ENCODE data around the gene HIPK2. TPM values are rescaled to one million over a fixed set of nuclear protein-coding genes. Genes with fewer than 3 reads are reported as not detected.

The HIPK2 gene
- total and polyA plus RNA-seq, 5 experiments from 2014 or later, result 2.1 to 32.9 (median 4.3) TPM

- peak overlapping the region in 2 of 10 donors; percentile 22 to 25 for H3K27ac Mint-ChIP-seq
- no peak for DNase-seq
- peaks cover 39 to 82% (median 72%) of the 10 kb centered on the region in 4 donors for H3K4me1 Mint-ChIP-seq
- no peaks in the 10 kb centered on the region for H3K9me3 Mint-ChIP-seq
- H3K4me3 Mint-ChIP-seq, result no peak overlapping the region
- POLR2A ChIA-PET, result no interaction called here
- H3K36me3 Mint-ChIP-seq, result peaks cover 0 to 8% (median 0%) of the 10 kb centered on the region in 3 donors
- H3K27me3 Mint-ChIP-seq, result no peaks in the 10 kb centered on the region
- no peak for ATAC-seq
These were observed 28.3 kb downstream of the HIPK2 start for GRCh38 chr7:139749545-139749944.

- POLR2A ChIA-PET, result no interaction called here
- H3K4me1 Mint-ChIP-seq, result peaks cover 39 to 81% (median 71%) of the 10 kb centered on the region in 4 donors
- DNase-seq, result no peak
- H3K27ac Mint-ChIP-seq, result no peak overlapping the region
- peaks cover 0 to 5% (median 0%) of the 10 kb centered on the region in 3 donors for H3K36me3 Mint-ChIP-seq
- no peak for ATAC-seq
- no peaks in the 10 kb centered on the region for H3K9me3 Mint-ChIP-seq
- H3K4me3 Mint-ChIP-seq, result no peak overlapping the region
- H3K27me3 Mint-ChIP-seq, result no peaks in the 10 kb centered on the region
These were observed 28.9 kb downstream of the HIPK2 start for GRCh38 chr7:139748941-139749340.

GRCh38 chr7:139748373-139748765 is 29.4 kb downstream of the HIPK2 start:
- Mint-ChIP-seq H3K36me3 (peaks cover 0 to 2% (median 0%) of the 10 kb centered on the region in 3 donors), H3K27me3 (no peaks in the 10 kb centered on the region), H3K4me1 (peaks cover 38 to 79% (median 70%) of the 10 kb centered on the region in 4 donors), H3K9me3 (no peaks in the 10 kb centered on the region), H3K4me3 (no peak overlapping the region), H3K27ac (no peak overlapping the region)
- ATAC-seq, result no peak
- POLR2A ChIA-PET, result no interaction called here
- DNase-seq, result no peak

GRCh38 chr7:139747662-139748372 is 30.0 kb downstream of the HIPK2 start:
- Mint-ChIP-seq H3K27ac (no peak overlapping the region), H3K9me3 (no peaks in the 10 kb centered on the region), H3K4me1 (peaks cover 38 to 79% (median 68%) of the 10 kb centered on the region in 4 donors), H3K27me3 (no peaks in the 10 kb centered on the region), H3K4me3 (no peak overlapping the region), H3K36me3 (peaks cover 0 to 2% (median 0%) of the 10 kb centered on the region in 3 donors)
- ATAC-seq, result no peak
- POLR2A ChIA-PET, result no interaction called here
- no peak for DNase-seq

GRCh38 chr7:139746652-139747051 is 31.1 kb downstream of the HIPK2 start:
- peaks cover 33 to 69% (median 62%) of the 10 kb centered on the region in 4 donors for H3K4me1 Mint-ChIP-seq
- H3K4me3 Mint-ChIP-seq, result no peak overlapping the region
- POLR2A ChIA-PET, result interaction anchor here (1.0 to 1.8 kb wide), 2 partner anchors 9 to 27 kb away, joined by 3 to 6 read pairs; no protein-coding TSS in a partner anchor
- H3K9me3 Mint-ChIP-seq, result no peaks in the 10 kb centered on the region
- peaks cover 0 to 4% (median 0%) of the 10 kb centered on the region in 3 donors for H3K36me3 Mint-ChIP-seq
- ATAC-seq (no peak), DNase-seq (no peak)
- no peaks in the 10 kb centered on the region for H3K27me3 Mint-ChIP-seq
- peak overlapping the region in 2 of 10 donors; percentile 43 to 47 for H3K27ac Mint-ChIP-seq

- H3K27ac Mint-ChIP-seq, result peak overlapping the region in 3 of 10 donors; percentile 5 to 43 (median 17)
- no peak overlapping the region for H3K4me3 Mint-ChIP-seq
- no peaks in the 10 kb centered on the region for H3K27me3 Mint-ChIP-seq
- POLR2A ChIA-PET, result interaction anchor here (1.0 to 1.8 kb wide), 4 partner anchors 8 to 31 kb away, joined by 3 to 6 read pairs (median 4); partner anchors contain the start of gene HIPK2
- H3K36me3 Mint-ChIP-seq, result peaks cover 0 to 6% (median 0%) of the 10 kb centered on the region in 3 donors
- H3K9me3 Mint-ChIP-seq, result no peaks in the 10 kb centered on the region
- no peak for ATAC-seq
- peaks cover 30 to 59% (median 58%) of the 10 kb centered on the region in 4 donors for H3K4me1 Mint-ChIP-seq
- DNase-seq, result no peak
These were observed 32.1 kb downstream of the HIPK2 start for GRCh38 chr7:139745678-139746143.

GRCh38 chr7:139744768-139745677 is 32.8 kb downstream of the HIPK2 start:
- peaks cover 0 to 6% (median 0%) of the 10 kb centered on the region in 3 donors for H3K36me3 Mint-ChIP-seq
- no peaks in the 10 kb centered on the region for H3K9me3 Mint-ChIP-seq
- POLR2A ChIA-PET, result interaction anchor here (1.1 to 1.8 kb wide), 3 partner anchors 8 to 32 kb away, joined by 3 to 6 read pairs (median 4); partner anchors contain the start of gene HIPK2
- H3K27ac Mint-ChIP-seq, result peak overlapping the region in 3 of 10 donors; percentile 17 to 43 (median 21)
- H3K27me3 Mint-ChIP-seq, result no peaks in the 10 kb centered on the region
- no peak for DNase-seq
- H3K4me3 Mint-ChIP-seq, result no peak overlapping the region
- ATAC-seq, result no peak
- peaks cover 32 to 57% (median 53%) of the 10 kb centered on the region in 4 donors for H3K4me1 Mint-ChIP-seq

- Mint-ChIP-seq H3K4me3 (no peak overlapping the region), H3K27ac (peak overlapping the region in 3 of 10 donors; percentile 43 to 61 (median 51)), H3K9me3 (no peaks in the 10 kb centered on the region), H3K27me3 (no peaks in the 10 kb centered on the region), H3K36me3 (peaks cover 0 to 3% (median 0%) of the 10 kb centered on the region in 3 donors), H3K4me1 (peaks cover 27 to 54% (median 51%) of the 10 kb centered on the region in 4 donors)
- POLR2A ChIA-PET, result interaction anchor here (1.1 to 1.2 kb wide), 2 partner anchors 24 to 33 kb away, joined by 3 to 4 read pairs; partner anchors contain the start of gene HIPK2
- no peak for ATAC-seq
- no peak for DNase-seq
These were observed 33.6 kb downstream of the HIPK2 start for GRCh38 chr7:139743967-139744767.

- ATAC-seq, result no peak
- Mint-ChIP-seq H3K4me3 (no peak overlapping the region), H3K4me1 (peaks cover 30 to 61% (median 52%) of the 10 kb centered on the region in 4 donors), H3K36me3 (peaks cover 0 to 3% (median 0%) of the 10 kb centered on the region in 3 donors), H3K9me3 (no peaks in the 10 kb centered on the region), H3K27me3 (no peaks in the 10 kb centered on the region), H3K27ac (peak overlapping the region in 5 of 10 donors; percentile 6 to 61 (median 46))
- no peak for DNase-seq
- POLR2A ChIA-PET, result no interaction called here
These were observed 34.4 kb downstream of the HIPK2 start for GRCh38 chr7:139743267-139743966.

GRCh38 chr7:139741789-139742344 is 35.9 kb downstream of the HIPK2 start:
- H3K4me3 Mint-ChIP-seq, result no peak overlapping the region
- no peak for DNase-seq
- no peaks in the 10 kb centered on the region for H3K27me3 Mint-ChIP-seq
- no peaks in the 10 kb centered on the region for H3K9me3 Mint-ChIP-seq
- peaks cover 0 to 3% (median 0%) of the 10 kb centered on the region in 3 donors for H3K36me3 Mint-ChIP-seq
- POLR2A ChIA-PET, result no interaction called here
- no peak for ATAC-seq
- H3K4me1 Mint-ChIP-seq, result peaks cover 45 to 75% (median 62%) of the 10 kb centered on the region in 4 donors
- H3K27ac Mint-ChIP-seq, result peak overlapping the region in 5 of 10 donors; percentile 2 to 33 (median 20)

- Mint-ChIP-seq H3K9me3 (no peaks in the 10 kb centered on the region), H3K27me3 (no peaks in the 10 kb centered on the region), H3K4me1 (peaks cover 47 to 75% (median 62%) of the 10 kb centered on the region in 4 donors), H3K4me3 (no peak overlapping the region), H3K27ac (peak overlapping the region in 5 of 10 donors; percentile 20 to 63 (median 32)), H3K36me3 (peaks cover 0 to 3% (median 0%) of the 10 kb centered on the region in 3 donors)
- ATAC-seq (no peak), DNase-seq (no peak)
- POLR2A ChIA-PET, result no interaction called here
These were observed 36.6 kb downstream of the HIPK2 start for GRCh38 chr7:139741239-139741638.
